CD4-positive, alpha-beta T cell treated with Interleukin-12 subunit alpha and Interleukin-12 subunit beta, for 1 hour (primary cell): ENCODE data around the gene SAYSD1.

Source experiments
- DNase-seq: peaks from one replicate; pipeline ENCODE4 v3.0.0-alpha.2; 2020

SAYSD1 gene

GRCh38 chr6:39107641-39108040 is 7.3 kb downstream of the SAYSD1 start:
- no peak for DNase-seq

DNA sequence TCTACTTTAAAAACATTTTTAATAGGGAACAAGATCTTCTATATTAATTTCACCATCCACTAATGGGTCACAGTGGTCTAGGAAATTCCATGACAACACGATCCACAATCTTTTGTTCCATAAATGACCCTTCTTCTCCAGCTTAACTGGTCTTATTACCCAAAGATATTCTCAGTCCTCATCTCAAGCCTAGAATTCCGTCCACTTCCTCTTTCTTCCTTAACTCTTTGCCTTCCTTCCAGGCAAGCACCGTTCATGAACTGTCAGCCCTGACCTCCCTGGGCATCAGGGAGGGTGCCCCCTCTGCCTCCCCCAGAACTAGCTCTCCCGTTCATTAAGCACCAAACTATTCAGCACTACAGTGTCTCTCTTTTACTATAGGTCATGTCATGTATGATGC is 8.0 kb downstream of the SAYSD1 start:
- no peak for DNase-seq

DNA sequence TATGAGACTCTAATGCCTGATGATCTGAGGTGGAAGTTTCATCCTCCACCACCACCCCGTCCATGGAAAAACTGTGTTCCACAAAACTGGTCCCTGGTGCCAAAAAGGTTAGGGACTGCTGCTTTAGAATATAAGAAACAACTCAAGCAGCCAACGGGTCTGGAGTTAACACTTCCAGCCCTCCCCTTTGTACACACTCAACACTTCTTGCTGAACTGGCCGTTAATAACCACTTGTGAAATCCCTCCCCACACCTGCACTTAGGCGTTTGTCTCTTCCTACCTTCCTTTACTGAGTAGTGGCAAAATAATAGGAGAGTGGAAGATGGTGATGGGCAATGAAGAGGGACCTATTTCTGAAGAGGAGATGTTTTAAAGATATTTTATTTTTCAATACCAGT is 10.5 kb downstream of the SAYSD1 start:
- no peak for DNase-seq

DNA sequence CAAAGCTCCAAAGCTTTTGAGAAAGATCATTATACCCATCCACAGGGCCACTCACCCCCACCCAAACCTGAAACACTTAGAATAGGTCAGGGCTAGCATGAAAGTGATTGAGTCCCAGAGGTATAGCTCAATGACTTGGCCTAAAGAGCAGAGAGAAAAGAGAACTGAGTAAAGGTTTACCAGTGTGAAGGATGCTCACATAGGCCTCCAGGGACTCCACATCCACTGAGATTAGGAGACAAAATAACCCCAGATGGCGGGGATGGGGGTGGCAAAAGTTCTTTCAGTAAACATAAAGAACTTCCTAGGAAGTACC is 12.2 kb downstream of the SAYSD1 start:
- DNase-seq, result no peak

DNA sequence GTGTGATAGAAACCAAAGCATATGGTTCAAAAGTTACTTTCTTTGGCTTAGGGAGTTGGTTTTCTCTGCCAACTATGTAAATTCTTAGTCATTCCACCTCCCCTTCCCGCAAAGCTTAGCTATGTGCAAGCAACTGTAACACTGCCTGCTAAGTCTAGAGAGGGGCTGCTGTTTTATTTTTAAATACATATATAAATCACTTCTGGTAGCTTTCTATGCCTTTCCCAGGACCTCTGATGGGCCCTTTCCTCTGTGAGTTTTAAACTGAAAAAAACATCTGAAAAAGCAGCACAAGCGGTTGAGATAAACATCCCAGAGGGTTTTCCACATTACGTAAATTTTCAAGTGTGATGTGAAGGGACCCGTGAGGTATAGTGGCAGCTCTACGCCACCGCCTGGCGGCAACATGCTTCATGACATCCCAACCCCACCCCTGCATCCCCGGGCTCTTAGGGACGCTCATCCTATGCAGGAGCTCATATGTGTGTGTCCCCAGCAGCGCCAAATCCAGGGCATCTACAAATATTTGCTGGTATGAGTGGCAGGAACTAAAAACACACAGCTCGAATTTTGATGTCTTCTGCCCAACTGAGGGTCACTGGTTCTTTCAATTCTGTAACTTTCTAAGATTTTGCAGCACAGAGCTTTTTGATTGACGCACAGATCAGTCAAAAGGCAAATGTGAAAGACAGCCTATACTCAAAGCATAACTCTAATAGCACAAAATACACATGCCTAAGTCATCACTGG is 12.7 kb downstream of the SAYSD1 start:
- DNase-seq, result no peak

GRCh38 chr6:39100358-39100757 is 14.6 kb downstream of the SAYSD1 start:
- DNase-seq, result no peak

- no peak for DNase-seq
These were observed 19.4 kb downstream of the SAYSD1 start for GRCh38 chr6:39095578-39095977.

GRCh38 chr6:39093149-39093708 is 21.8 kb downstream of the SAYSD1 start:
- no peak for DNase-seq

- DNase-seq, result no peak
These were observed 22.9 kb downstream of the SAYSD1 start for GRCh38 chr6:39092124-39092523.

- DNase-seq, result no peak
These were observed 23.8 kb downstream of the SAYSD1 start for GRCh38 chr6:39091220-39091619.

GRCh38 chr6:39090036-39090435 is 24.9 kb downstream of the SAYSD1 start:
- DNase-seq, result no peak

GRCh38 chr6:39088331-39088730 is 26.7 kb downstream of the SAYSD1 start:
- no peak for DNase-seq

GRCh38 chr6:39087197-39087596 is 27.8 kb downstream of the SAYSD1 start:
- no peak for DNase-seq

DNA sequence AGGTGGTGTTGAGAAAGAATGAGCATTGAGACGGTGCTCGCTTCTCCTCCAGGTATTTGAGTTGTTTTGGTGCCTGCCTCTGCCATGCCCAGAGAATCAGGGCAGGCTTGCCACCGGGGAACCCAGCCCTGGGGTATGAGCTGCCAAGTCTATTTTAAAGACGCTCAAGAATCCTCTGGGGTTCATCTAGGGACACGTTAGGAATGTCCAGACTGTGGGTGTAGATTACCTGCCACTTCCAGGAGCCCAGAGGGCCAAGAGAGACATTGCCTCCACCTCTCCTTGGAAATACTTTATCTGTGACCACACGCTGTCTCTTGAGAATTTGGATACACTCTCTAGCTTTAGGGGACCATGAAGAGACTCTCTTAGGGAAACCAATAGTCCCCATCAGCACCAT is 28.3 kb downstream of the SAYSD1 start:
- DNase-seq, result no peak

GRCh38 chr6:39086294-39086693 is 28.7 kb downstream of the SAYSD1 start:
- no peak for DNase-seq

- no peak for DNase-seq
These were observed 29.7 kb downstream of the SAYSD1 start for GRCh38 chr6:39085129-39085797.

- DNase-seq, result no peak
These were observed 30.5 kb downstream of the SAYSD1 start for GRCh38 chr6:39084506-39084905.

GRCh38 chr6:39083231-39083634 is 31.8 kb downstream of the SAYSD1 start:
- no peak for DNase-seq

- no peak for DNase-seq
These were observed 32.7 kb downstream of the SAYSD1 start for GRCh38 chr6:39082310-39082709.

DNA sequence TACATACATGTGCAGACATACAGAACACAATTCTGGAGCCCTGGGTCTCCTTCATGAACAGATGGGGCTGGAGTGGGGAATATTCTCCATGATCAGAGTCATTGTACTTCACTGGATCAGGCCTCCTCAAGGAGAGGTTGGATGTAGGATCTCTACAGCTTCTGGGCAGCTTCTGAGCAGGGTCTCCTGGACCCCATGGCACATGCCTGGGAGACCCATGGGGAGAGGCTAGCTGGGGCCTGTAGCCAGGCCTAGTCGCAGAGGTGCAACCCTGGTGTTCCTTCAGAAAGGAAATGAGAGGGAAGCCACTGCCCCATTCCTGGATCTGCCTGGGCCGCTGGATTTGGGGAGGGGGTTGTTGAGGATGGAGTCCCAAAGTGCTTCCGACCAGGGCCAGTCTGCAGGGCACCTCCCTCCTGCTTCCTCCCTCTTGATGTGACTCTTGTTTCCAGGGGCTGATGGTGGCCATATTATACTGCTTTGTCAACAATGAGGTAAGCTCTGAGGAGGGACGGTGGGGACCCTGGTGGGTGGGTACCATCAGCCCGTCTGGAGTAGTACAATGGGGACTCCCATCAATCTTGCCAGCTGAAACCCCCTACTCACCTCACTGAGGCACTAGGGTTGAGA is 34.6 kb downstream of the SAYSD1 start:
- no peak for DNase-seq

DNA sequence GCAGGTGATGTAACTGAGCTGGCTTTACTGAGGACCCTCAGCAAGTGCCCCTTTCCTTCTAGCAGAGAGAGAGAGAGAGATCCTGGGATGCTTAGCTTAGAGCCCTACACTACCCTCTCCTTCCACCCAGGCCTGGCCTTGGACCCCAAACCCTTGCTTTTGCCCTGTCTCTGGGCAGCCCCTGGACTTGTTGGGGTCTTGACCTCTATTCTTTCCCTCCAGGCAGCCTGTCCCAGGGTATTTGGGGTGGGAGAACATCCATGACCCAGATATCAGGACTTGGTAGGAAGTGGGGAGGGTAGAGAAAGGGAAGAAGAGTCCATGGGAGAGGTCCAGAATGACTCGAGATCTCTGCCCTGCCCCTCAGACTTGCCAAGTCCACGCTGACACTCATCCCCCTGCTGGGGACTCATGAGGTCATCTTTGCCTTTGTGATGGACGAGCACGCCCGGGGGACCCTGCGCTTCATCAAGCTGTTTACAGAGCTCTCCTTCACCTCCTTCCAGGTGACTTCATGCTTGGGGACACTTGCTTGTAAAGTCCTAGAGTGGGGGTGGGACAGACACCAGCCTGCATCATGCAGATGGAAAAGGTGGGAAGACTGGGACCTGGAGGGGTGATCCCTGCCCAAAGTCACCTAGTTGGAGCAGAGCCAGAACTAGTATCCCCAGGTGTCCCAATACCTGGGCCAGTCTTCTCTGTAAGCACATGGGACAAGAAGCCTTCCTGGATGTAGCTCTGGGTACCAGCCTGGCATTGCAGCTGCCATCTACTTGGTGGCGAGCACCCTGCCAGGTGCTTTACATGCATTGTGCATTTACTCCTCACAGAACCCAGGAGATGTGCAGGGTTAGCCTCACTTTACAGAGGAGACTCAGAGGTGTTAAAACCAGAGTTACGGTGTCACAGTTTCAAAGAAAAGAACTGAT is 35.5 kb downstream of the SAYSD1 start:
- DNase-seq, result no peak

- no peak for DNase-seq
These were observed 36.3 kb downstream of the SAYSD1 start for GRCh38 chr6:39078695-39079094.
